GM23338 (cell line): ENCODE data around the gene MUC16. TPM values are rescaled to one million over a fixed set of nuclear protein-coding genes. Genes with fewer than 3 reads are reported as not detected.

Source experiments
- ATAC-seq: fragments of 200-7000 bp; cut with Tn5 transposase; 3 replicates; pipeline ENCODE4 v1.9.1; 2020
- DNase-seq: peaks from one replicate; pipeline ENCODE4 v3.0.0-alpha.2; 2015; ENCODE audit warnings: low spot score
- H2AFZ ChIP-seq: fragments of 200-600 bp; sonication (generic); 2 replicates; pipeline ENCODE4 v1.8.0; 2016; ENCODE audit warnings: antibody characterized with exemption, mild to moderate bottlenecking, moderate library complexity
- H3F3A ChIP-seq: fragments of 200-600 bp; sonication (generic); replicated peaks from 2 replicates; pipeline ENCODE4 v1.8.0; 2017; ENCODE audit warnings: antibody characterized with exemption, mixed run types, low read depth
- H3K27ac ChIP-seq: fragments of 200-600 bp; sonication (generic); 2 replicates; pipeline ENCODE4 v1.6.1; 2016; ENCODE audit warnings: low read depth
- H3K27me3 ChIP-seq: fragments of 200-600 bp; sonication (generic); 2 replicates; pipeline ENCODE4 v1.8.0; 2016; ENCODE audit warnings: mild to moderate bottlenecking, mixed run types, moderate library complexity; ENCODE audit not compliant: insufficient read depth
- H3K36me3 ChIP-seq: fragments of 200-600 bp; sonication (generic); 2 replicates; pipeline ENCODE4 v1.8.0; 2016; ENCODE audit warnings: mild to moderate bottlenecking; ENCODE audit not compliant: insufficient read depth
- H3K4me1 ChIP-seq: fragments of 200-600 bp; sonication (generic); 2 replicates; pipeline ENCODE4 v1.8.0; 2016; ENCODE audit warnings: mild to moderate bottlenecking, moderate library complexity; ENCODE audit not compliant: insufficient read depth
- H3K4me2 ChIP-seq: fragments of 200-600 bp; sonication (generic); 2 replicates; pipeline ENCODE4 v1.7.1; 2017; ENCODE audit warnings: mixed run types
- H3K4me3 ChIP-seq: fragments of 200-600 bp; sonication (generic); 2 replicates; pipeline ENCODE4 v1.6.1; 2016; ENCODE audit warnings: mixed run types
- H3K79me2 ChIP-seq: fragments of 200-600 bp; sonication (generic); replicated peaks from 2 replicates; pipeline ENCODE4 v1.8.0; 2017; ENCODE audit warnings: mild to moderate bottlenecking; ENCODE audit not compliant: insufficient read depth
- H3K9me2 ChIP-seq: fragments of 200-600 bp; sonication (generic); 2 replicates; pipeline ENCODE4 v1.8.0; 2017; ENCODE audit not compliant: insufficient read depth
- H4K20me1 ChIP-seq: fragments of 200-600 bp; sonication (generic); replicated peaks from 2 replicates; pipeline ENCODE4 v1.8.0; 2017; ENCODE audit warnings: mild to moderate bottlenecking; ENCODE audit not compliant: insufficient read depth
- H3K27ac Mint-ChIP-seq: 2 replicates; pipeline ENCODE4 v1.8.0; 2020; ENCODE audit warnings: inconsistent platforms, mild to moderate bottlenecking, moderate library complexity, mixed read lengths
- H3K27me3 Mint-ChIP-seq: 3 replicates; pipeline ENCODE4 v1.8.0; 2022; ENCODE audit warnings: low read depth, mild to moderate bottlenecking, moderate library complexity, mixed read lengths, inconsistent platforms; ENCODE audit not compliant: insufficient read depth, poor library complexity
- H3K36me3 Mint-ChIP-seq: 3 replicates; pipeline ENCODE4 v1.8.0; 2021; ENCODE audit warnings: low read depth, mild to moderate bottlenecking, inconsistent platforms, moderate library complexity, mixed read lengths
- H3K4me1 Mint-ChIP-seq: 3 replicates; pipeline ENCODE4 v1.8.0; 2020; ENCODE audit warnings: mild to moderate bottlenecking, inconsistent platforms, mixed read lengths
- H3K4me3 Mint-ChIP-seq: 3 replicates; pipeline ENCODE4 v1.8.0; 2021; ENCODE audit warnings: moderate library complexity, mild to moderate bottlenecking, inconsistent platforms, mixed read lengths
- H3K9me3 Mint-ChIP-seq: 3 replicates; pipeline ENCODE4 v1.8.0; 2020; ENCODE audit warnings: moderate library complexity, mild to moderate bottlenecking, inconsistent platforms, mixed read lengths
- CREB1 ChIP-seq: fragments of 250-450 bp; sonication (Bioruptor Pico); IDR thresholded peaks from 2 replicates; pipeline ENCODE4 v1.5.0; 2020; ENCODE audit warnings: low read depth, mild to moderate bottlenecking, moderate library complexity
- CTCF ChIP-seq, 2 experiments: fragments of 200-600 bp in 1 of 2; sonication (generic) in 1 of 2; conservative IDR thresholded peaks; 2 replicates each; pipeline versions ENCODE4 v1.5.1 to v1.6.1; 2016 to 2017; ENCODE audit warnings: antibody characterized with exemption in 2 of 2, low read depth in 2 of 2, mild to moderate bottlenecking in 2 of 2, moderate library complexity in 1 of 2
- ETS1 ChIP-seq: IDR thresholded peaks from 2 replicates; pipeline ENCODE4 v1.6.1; 2016; ENCODE audit warnings: antibody characterized with exemption
- EZH2 ChIP-seq: fragments of 200-600 bp; sonication (generic); IDR thresholded peaks from one replicate; pipeline ENCODE4 v1.8.0; 2017; ENCODE audit warnings: antibody characterized with exemption, mild to moderate bottlenecking, low read depth; ENCODE audit not compliant: unreplicated experiment
- EZH2phosphoT487 ChIP-seq: fragments of 200-600 bp; sonication (generic); IDR thresholded peaks from one replicate; pipeline ENCODE4 v1.8.1; 2018; ENCODE audit warnings: antibody characterized with exemption; ENCODE audit not compliant: unreplicated experiment
- REST ChIP-seq: IDR thresholded peaks from one replicate; pipeline ENCODE4 v1.6.1; 2018; ENCODE audit warnings: antibody characterized with exemption; ENCODE audit not compliant: unreplicated experiment
- STAT1 ChIP-seq: IDR thresholded peaks from one replicate; pipeline ENCODE4 v1.6.1; 2016; ENCODE audit warnings: antibody characterized with exemption; ENCODE audit not compliant: unreplicated experiment
- ZNF114 ChIP-seq: fragments of 250-450 bp; sonication (Bioruptor Pico); IDR thresholded peaks from 2 replicates; pipeline ENCODE4 v1.5.0; 2020; ENCODE audit warnings: mild to moderate bottlenecking, moderate library complexity
- ZNF462 ChIP-seq: fragments of 250-450 bp; sonication (Bioruptor Pico); IDR thresholded peaks from 2 replicates; pipeline ENCODE4 v1.5.0; 2020; ENCODE audit warnings: mild to moderate bottlenecking, moderate library complexity
- polyA plus RNA-seq: library from polyadenylated mRNA; unstranded; fragments of >200 nt; fragmentation: Nextera tagmentation; extraction: Ambion mirVana; gene quantifications from 2 replicates; pipeline ENCODE4 v1.2.1, GENCODE V29; 2016
- total RNA-seq: library from RNA; depleted of rRNA; stranded (reverse); fragments of >200 nt; shearing (Covaris generic); gene quantifications from 2 replicates; pipeline ENCODE4 v1.2.3, GENCODE V29; 2014

Gene MUC16
- total and polyA plus RNA-seq, 2 experiments from 2014 or later = 0.06 to 0.42 TPM

- TF ChIP-seq CTCF (conservative IDR thresholded peaks at IDR 0.05; ENCODE audit: low read depth in 2 of 2) = no peak
- TF ChIP-seq ETS1 = no peak
Observed at GRCh38 chr19:9009431-9009830, 778 bp downstream of the MUC16 start (continued).

GRCh38 chr19:9008667-9009066 lies 1.5 kb downstream of the MUC16 start:
- Mint-ChIP-seq H3K4me1 (no peaks in the 10 kb centered on the region), H3K9me3 (peaks cover 95% of the 10 kb centered on the region)
- H3K4me2 ChIP-seq = no peak overlapping the region

More at GRCh38 chr19:9008667-9009066, 1.5 kb downstream of the MUC16 start:
- Histone ChIP-seq H3K4me1 (no peaks in the 10 kb centered on the region), H3K79me2 (no peaks in the 10 kb centered on the region), H3K27ac (no peak overlapping the region), H3K4me3 (no peak overlapping the region), H3F3A (no peaks in the 10 kb centered on the region), H2AFZ (no peak overlapping the region), H3K27me3 (no peaks in the 10 kb centered on the region), H4K20me1 (no peaks in the 10 kb centered on the region), H3K9me2 (no peaks in the 10 kb centered on the region), H3K36me3 (no peaks in the 10 kb centered on the region)
- no peak overlapping the region for H3K4me3 Mint-ChIP-seq
- H3K27ac Mint-ChIP-seq = no peak overlapping the region
- no peak for DNase-seq
- TF ChIP-seq EZH2 = no peak
- TF ChIP-seq ZNF114 (CRISPR knock-in tag) = no peak
- no peak for TF ChIP-seq ZNF462 (CRISPR knock-in tag)
- no peak for TF ChIP-seq EZH2phosphoT487
- no peak for TF ChIP-seq REST
- TF ChIP-seq STAT1 = no peak
- TF ChIP-seq CREB1 (CRISPR knock-in tag) = no peak
- H3K36me3 Mint-ChIP-seq = peaks cover 42% of the 10 kb centered on the region
- ATAC-seq = no peak
- peaks cover 5% of the 10 kb centered on the region for H3K27me3 Mint-ChIP-seq
